ENCODE measurements around the gene WDFY4.
A peak's percentile ranks its signal among the peaks of the same experiment; 100 is the strongest.

The WDFY4 gene

GRCh38 chr10:48948470-48949037 lies 263.9 kb downstream of the WDFY4 start:
- DNase-seq: no peak

- no peak for DNase-seq
These were observed 267.0 kb downstream of the WDFY4 start for GRCh38 chr10:48951707-48952106.

- DNase-seq: no peak
These were observed 272.9 kb downstream of the WDFY4 start for GRCh38 chr10:48957361-48958151.

GRCh38 chr10:48958598-48959190 lies 274.0 kb downstream of the WDFY4 start:
- no peak for DNase-seq

GRCh38 chr10:48964038-48964437 lies 279.4 kb downstream of the WDFY4 start:
- DNase-seq: no peak

- no peak for DNase-seq
These were observed 280.8 kb downstream of the WDFY4 start for GRCh38 chr10:48965460-48965859.

- DNase-seq: no peak
These were observed 283.4 kb downstream of the WDFY4 start for GRCh38 chr10:48968036-48968435.

GRCh38 chr10:48970046-48970445 lies 285.4 kb downstream of the WDFY4 start:
- no peak for DNase-seq

GRCh38 chr10:48970654-48971053 lies 286.0 kb downstream of the WDFY4 start:
- DNase-seq: no peak

- DNase-seq: no peak
These were observed 288.4 kb downstream of the WDFY4 start for GRCh38 chr10:48973065-48973464.

- no peak for DNase-seq
These were observed 290.0 kb downstream of the WDFY4 start for GRCh38 chr10:48974510-48975156.

- peak; percentile 11 for DNase-seq
These were observed 291.5 kb downstream of the WDFY4 start for GRCh38 chr10:48976196-48976595.

GRCh38 chr10:48978318-48978717 lies 293.6 kb downstream of the WDFY4 start:
- DNase-seq: no peak

- peak; percentile 32 for DNase-seq
These were observed 296.7 kb downstream of the WDFY4 start for GRCh38 chr10:48981310-48981907.

- DNase-seq: no peak
These were observed 297.9 kb downstream of the WDFY4 start for GRCh38 chr10:48982584-48982983.

- no peak for DNase-seq
These were observed 299.1 kb downstream of the WDFY4 start for GRCh38 chr10:48983648-48984351.

GRCh38 chr10:48985621-48986158 lies 301.0 kb downstream of the WDFY4 start:
- no peak for DNase-seq

GRCh38 chr10:48990226-48990625 lies 305.6 kb downstream of the WDFY4 start:
- DNase-seq: no peak

GRCh38 chr10:48993627-48994026 lies 309.0 kb downstream of the WDFY4 start:
- DNase-seq: no peak

GRCh38 chr10:48996329-48996728 lies 311.7 kb downstream of the WDFY4 start:
- DNase-seq: no peak

GRCh38 chr10:48999346-48999745 lies 314.7 kb downstream of the WDFY4 start:
- DNase-seq: no peak
